DOHH2 (cell line): ENCODE results near the gene CTNNA2.

ENCODE experiments used
- EZH2phosphoT487 ChIP-seq: fragments of 200-600 bp; sonication (generic); IDR thresholded peaks from 2 replicates; pipeline ENCODE4 v1.6.1; 2017; ENCODE audit warnings: borderline replicate concordance, mild to moderate bottlenecking, antibody characterized with exemption, low read length, moderate library complexity, mixed read lengths
- TF ChIP-seq, protein P1 (sequence below): fragments of 200-600 bp; sonication (generic); IDR thresholded peaks from one replicate; pipeline ENCODE4 v1.5.1; 2014; ENCODE audit warnings: antibody characterized with exemption, mild to moderate bottlenecking, low read depth, low read length; ENCODE audit not compliant: poor library complexity, severe bottlenecking

DNA sequence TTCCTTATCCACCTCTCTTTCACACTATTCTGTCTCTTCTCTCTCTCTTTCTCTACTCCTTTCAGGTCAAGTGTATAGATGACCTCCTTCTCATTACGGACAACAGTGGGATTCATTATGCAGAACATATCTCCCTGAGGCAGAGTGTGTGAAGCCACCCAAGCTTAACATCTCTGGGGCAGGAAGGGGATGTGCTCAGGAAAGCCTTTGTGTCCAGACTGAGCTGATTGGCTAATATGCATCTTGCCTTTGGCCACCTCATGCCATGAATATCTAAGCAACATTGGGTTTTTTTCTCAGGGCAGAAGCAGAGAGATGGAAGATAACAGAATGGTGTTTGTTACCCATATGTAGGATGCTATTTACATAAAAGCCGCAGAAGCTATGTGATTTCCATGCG, 1003.1 kb downstream of the CTNNA2 start:
- TF ChIP-seq, protein P1, sequence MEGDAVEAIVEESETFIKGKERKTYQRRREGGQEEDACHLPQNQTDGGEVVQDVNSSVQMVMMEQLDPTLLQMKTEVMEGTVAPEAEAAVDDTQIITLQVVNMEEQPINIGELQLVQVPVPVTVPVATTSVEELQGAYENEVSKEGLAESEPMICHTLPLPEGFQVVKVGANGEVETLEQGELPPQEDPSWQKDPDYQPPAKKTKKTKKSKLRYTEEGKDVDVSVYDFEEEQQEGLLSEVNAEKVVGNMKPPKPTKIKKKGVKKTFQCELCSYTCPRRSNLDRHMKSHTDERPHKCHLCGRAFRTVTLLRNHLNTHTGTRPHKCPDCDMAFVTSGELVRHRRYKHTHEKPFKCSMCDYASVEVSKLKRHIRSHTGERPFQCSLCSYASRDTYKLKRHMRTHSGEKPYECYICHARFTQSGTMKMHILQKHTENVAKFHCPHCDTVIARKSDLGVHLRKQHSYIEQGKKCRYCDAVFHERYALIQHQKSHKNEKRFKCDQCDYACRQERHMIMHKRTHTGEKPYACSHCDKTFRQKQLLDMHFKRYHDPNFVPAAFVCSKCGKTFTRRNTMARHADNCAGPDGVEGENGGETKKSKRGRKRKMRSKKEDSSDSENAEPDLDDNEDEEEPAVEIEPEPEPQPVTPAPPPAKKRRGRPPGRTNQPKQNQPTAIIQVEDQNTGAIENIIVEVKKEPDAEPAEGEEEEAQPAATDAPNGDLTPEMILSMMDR, result no peak
- no peak for TF ChIP-seq EZH2phosphoT487
